Transverse colon (tissue), 4 donors: Measurements from ENCODE around the gene AVPR2. TPM values are rescaled to one million over a fixed set of nuclear protein-coding genes. Genes with fewer than 3 reads are reported as not detected.
A peak's percentile ranks its signal among the peaks of the same experiment; 100 is the strongest.

Source experiments
- DNase-seq: peaks from one replicate; pipeline ENCODE4 v3.0.0-alpha.2; 2019
- H3K27ac ChIP-seq, 4 donors: fragments of 200-600 bp; sonication (generic); 2 replicates each; pipeline ENCODE4 v1.5.1; 2016 to 2018; ENCODE audit warnings: inconsistent platforms in 4 of 4
- H3K27me3 ChIP-seq: fragments of 200-600 bp; sonication (generic); 2 replicates; pipeline ENCODE4 v1.5.1; 2017; ENCODE audit warnings: inconsistent platforms
- H3K36me3 ChIP-seq, 4 donors: fragments of 200-600 bp; sonication (generic); 2 replicates each; pipeline ENCODE4 v1.5.1; 2017 to 2019; ENCODE audit warnings: inconsistent platforms in 4 of 4
- H3K4me1 ChIP-seq, 4 donors: fragments of 200-600 bp; sonication (generic); 2 replicates each; pipeline ENCODE4 v1.5.1; 2017 to 2020; ENCODE audit warnings: inconsistent platforms in 4 of 4
- H3K4me3 ChIP-seq, 4 donors: fragments of 200-600 bp; sonication (generic); 1 replicate in 1 of 4; 2 replicates in 3 of 4; pipeline versions ENCODE4 v1.5.1 to v1.6.1; 2017 to 2019; ENCODE audit warnings: inconsistent platforms in 4 of 4
- H3K9me3 ChIP-seq, 2 donors: fragments of 200-600 bp; sonication (generic); 2 replicates each; pipeline ENCODE4 v1.5.1; 2017 to 2019; ENCODE audit warnings: inconsistent platforms in 2 of 2
- CTCF ChIP-seq, 5 experiments: fragments of 200-600 bp in 3 of 5; fragments of 450-650 bp in 2 of 5; sonication (generic) in 3 of 5; IDR thresholded peaks; 1 replicate in 2 of 5; 2 replicates in 3 of 5; pipeline ENCODE4 v1.5.1; 2016 to 2017; ENCODE audit warnings: antibody characterized with exemption in 5 of 5, inconsistent platforms in 3 of 5, mild to moderate bottlenecking in 2 of 5, moderate library complexity in 1 of 5
- EP300 ChIP-seq: sonication (generic); formaldehyde crosslinking; IDR thresholded peaks from one replicate; pipeline ENCODE4 v1.6.1; 2017; ENCODE audit warnings: antibody characterized with exemption, low read depth
- POLR2A ChIP-seq: fragments of 450-650 bp; IDR thresholded peaks from one replicate; pipeline ENCODE4 v1.6.1; 2016; ENCODE audit warnings: antibody characterized with exemption, mild to moderate bottlenecking, moderate library complexity
- POLR2AphosphoS5 ChIP-seq, 3 donors: sonication (generic); formaldehyde crosslinking; IDR thresholded peaks; one replicate each; pipeline ENCODE4 v1.6.1; 2016; ENCODE audit warnings: antibody characterized with exemption in 3 of 3
- WGBS, 2 donors: methylation state at CpG; one replicate each; pipeline ENCODE4 v1.1.5; 2018; ENCODE audit warnings: low coverage in 1 of 2; 5-methylcytosine and 5-hydroxymethylcytosine counted together
- in situ Hi-C, 4 donors: fragments of 200-750 bp; cut with MboI; loops; one replicate each; pipeline versions ENCODE4 v1.15.0 to v1.15.1; 2017; ENCODE audit warnings: low sequenced_read_pairs in 3 of 4, low pct_ligation_motif_present in 1 of 4, low pct_unique_long_range_greater_than_20kb in 1 of 4
- intact Hi-C: fragments of 100-400 bp; cut with DNase I; formaldehyde crosslinking; loops from one replicate; pipeline ENCODE4 v1.15.1; 2023; ENCODE audit warnings: low total_unique reads
- total RNA-seq, 4 donors: library from RNA; depleted of rRNA; stranded (reverse); fragments of >200 nt; gene quantifications; one replicate each; pipeline ENCODE4 v1.1.0, GENCODE V29; 2016

The AVPR2 gene
- total RNA-seq, 4 donors from 2014 or later, result 0.41 to 72.2 (median 9.8) TPM; not detected in 1

- H3K36me3 ChIP-seq, result no peaks in the 10 kb centered on the region
- intact Hi-C loops, result no loop called here
- no peak for TF ChIP-seq EP300
- TF ChIP-seq POLR2A, result no peak
- TF ChIP-seq CTCF (IDR thresholded peaks at IDR 0.05), result no peak
- no peak for TF ChIP-seq POLR2AphosphoS5 (IDR thresholded peaks at IDR 0.05)
- 57% methylated on average over 6 of the region's 6 CpGs; no CpG with 5 or more reads in 1 of the 2 donors for WGBS, 2 donors
- peaks cover 36% of the 10 kb centered on the region for H3K27me3 ChIP-seq
- no peaks in the 10 kb centered on the region for H3K9me3 ChIP-seq
- H3K4me3 ChIP-seq, result no peak overlapping the region
- H3K27ac ChIP-seq, result no peak overlapping the region
- in situ Hi-C loops, result no loop called here
- DNase-seq, result no peak
- peaks cover 0 to 6% (median 3%) of the 10 kb centered on the region in 4 donors for H3K4me1 ChIP-seq
Measured at GRCh38 chrX:153888344-153888743, 16.1 kb upstream of the AVPR2 start.

GRCh38 chrX:153889123-153889522 lies 15.3 kb upstream of the AVPR2 start:
- 86% methylated on average over 6 of the region's 6 CpGs; no CpG with 5 or more reads in 1 of the 2 donors for WGBS, 2 donors
- H3K27me3 ChIP-seq, result peaks cover 28% of the 10 kb centered on the region
- H3K36me3 ChIP-seq, result no peaks in the 10 kb centered on the region
- no peaks in the 10 kb centered on the region for H3K9me3 ChIP-seq
- H3K27ac ChIP-seq, result no peak overlapping the region
- intact Hi-C loops (no loop called here), in situ Hi-C loops (no loop called here)
- TF ChIP-seq CTCF (IDR thresholded peaks at IDR 0.05), result no peak
- TF ChIP-seq POLR2A, result no peak
- no peak for TF ChIP-seq EP300
- no peak for TF ChIP-seq POLR2AphosphoS5 (IDR thresholded peaks at IDR 0.05)
- DNase-seq, result no peak
- no peak overlapping the region for H3K4me3 ChIP-seq
- H3K4me1 ChIP-seq, result peaks cover 0 to 6% (median 3%) of the 10 kb centered on the region in 4 donors

- in situ Hi-C loops (no loop called here), intact Hi-C loops (loop anchor here (5.0 kb wide), 1 partner anchor 1021 kb away; no protein-coding TSS in a partner anchor)
- H3K27ac ChIP-seq, result no peak overlapping the region
- DNase-seq, result no peak
- H3K9me3 ChIP-seq, result no peaks in the 10 kb centered on the region
- H3K36me3 ChIP-seq, result no peaks in the 10 kb centered on the region
- no peaks in the 10 kb centered on the region for H3K27me3 ChIP-seq
- no peak overlapping the region for H3K4me3 ChIP-seq
- H3K4me1 ChIP-seq, result peaks cover 0 to 7% (median 3%) of the 10 kb centered on the region in 4 donors
- TF ChIP-seq POLR2AphosphoS5 (IDR thresholded peaks at IDR 0.05) (no peak), POLR2A (no peak), EP300 (no peak), CTCF (IDR thresholded peaks at IDR 0.05) (no peak)
Measured at GRCh38 chrX:153897899-153898298, 6.6 kb upstream of the AVPR2 start.

- TF ChIP-seq POLR2AphosphoS5 (IDR thresholded peaks at IDR 0.05), result no peak
- TF ChIP-seq CTCF (IDR thresholded peaks at IDR 0.05), result no peak
- no peak for TF ChIP-seq EP300
- TF ChIP-seq POLR2A, result no peak
- peak; percentile 51 for DNase-seq
- Histone ChIP-seq H3K36me3 (no peaks in the 10 kb centered on the region), H3K9me3 (no peaks in the 10 kb centered on the region), H3K4me1 (peaks cover 0 to 17% (median 6%) of the 10 kb centered on the region in 4 donors), H3K27ac (peak overlapping the region in 1 of 4 donors; percentile 25), H3K27me3 (no peaks in the 10 kb centered on the region), H3K4me3 (no peak overlapping the region)
- intact Hi-C loops (no loop called here), in situ Hi-C loops (loop anchor here in 1 of 4 donors (25.0 kb wide), 1 partner anchor 89 kb away; no protein-coding TSS in a partner anchor)
- WGBS, 2 donors, result 39 to 48% methylated on average over 5 to 26 of the region's 26 CpGs
Measured at GRCh38 chrX:153900831-153901752, 3.4 kb upstream of the AVPR2 start.
